Neural progenitor cell (in vitro differentiated cells): ENCODE measurements around the gene ANXA11. TPM values are rescaled to one million over a fixed set of nuclear protein-coding genes. Genes with fewer than 3 reads are reported as not detected.
A peak's percentile ranks its signal among the peaks of the same experiment; 100 is the strongest.
"Not testable (repeated sequence)": the region's sequence is repeated elsewhere in the genome, so short reads cannot be mapped to it uniquely, and the experiment has no call there.

Source experiments
- DNase-seq: peaks from one replicate; pipeline ENCODE4 v3.0.0-alpha.2; 2016; ENCODE audit warnings: low spot score
- H2AFZ ChIP-seq: fragments of 200-600 bp; sonication (generic); replicated peaks from 2 replicates; pipeline ENCODE4 v1.6.1; 2016; ENCODE audit warnings: antibody characterized with exemption
- H3F3A ChIP-seq: fragments of 200-600 bp; sonication (generic); 2 replicates; pipeline ENCODE4 v1.6.1; 2016; ENCODE audit warnings: antibody characterized with exemption, low read depth
- H3K27ac ChIP-seq: fragments of 200-600 bp; sonication (generic); 2 replicates; pipeline ENCODE4 v1.5.1; 2016; ENCODE audit warnings: mild to moderate bottlenecking
- H3K27me3 ChIP-seq: fragments of 200-600 bp; sonication (generic); 2 replicates; pipeline ENCODE4 v1.6.1; 2016; ENCODE audit warnings: mild to moderate bottlenecking, moderate library complexity
- H3K36me3 ChIP-seq: fragments of 200-600 bp; sonication (generic); 2 replicates; pipeline ENCODE4 v1.5.1; 2016
- H3K4me1 ChIP-seq: fragments of 200-600 bp; sonication (generic); 2 replicates; pipeline ENCODE4 v1.6.1; 2016; ENCODE audit warnings: mixed run types
- H3K4me2 ChIP-seq: fragments of 200-600 bp; sonication (generic); 2 replicates; pipeline ENCODE4 v1.6.1; 2016
- H3K4me3 ChIP-seq: fragments of 200-600 bp; sonication (generic); 2 replicates; pipeline ENCODE4 v1.5.1; 2016
- H3K79me2 ChIP-seq: fragments of 200-600 bp; sonication (generic); 2 replicates; pipeline ENCODE4 v1.6.1; 2016; ENCODE audit warnings: low read depth
- H3K9ac ChIP-seq: fragments of 200-600 bp; sonication (generic); 2 replicates; pipeline ENCODE4 v1.6.1; 2016
- H3K9me3 ChIP-seq: fragments of 200-600 bp; sonication (generic); 2 replicates; pipeline ENCODE4 v1.5.1; 2016; ENCODE audit warnings: low read depth
- H4K20me1 ChIP-seq: fragments of 200-600 bp; sonication (generic); 2 replicates; pipeline ENCODE4 v1.6.1; 2016; ENCODE audit warnings: low read depth
- H3K27ac Mint-ChIP-seq: 3 replicates; pipeline ENCODE4 v1.8.0; 2021; ENCODE audit warnings: mixed read lengths
- H3K27me3 Mint-ChIP-seq: 2 replicates; pipeline ENCODE4 v1.8.0; 2022; ENCODE audit warnings: low read depth, mild to moderate bottlenecking, inconsistent platforms, moderate library complexity, mixed read lengths; ENCODE audit not compliant: insufficient read depth
- H3K36me3 Mint-ChIP-seq: 3 replicates; pipeline ENCODE4 v1.8.0; 2021; ENCODE audit warnings: mixed read lengths
- H3K4me1 Mint-ChIP-seq: 3 replicates; pipeline ENCODE4 v1.8.0; 2021; ENCODE audit warnings: mixed read lengths
- H3K4me3 Mint-ChIP-seq: 3 replicates; pipeline ENCODE4 v1.8.0; 2021; ENCODE audit warnings: mild to moderate bottlenecking, moderate library complexity, mixed read lengths
- H3K9me3 Mint-ChIP-seq: 3 replicates; pipeline ENCODE4 v1.8.0; 2020; ENCODE audit warnings: mixed read lengths
- CTCF ChIP-seq: fragments of 200-600 bp; sonication (generic); IDR thresholded peaks from 2 replicates; pipeline ENCODE4 v1.5.1; 2017; ENCODE audit warnings: antibody characterized with exemption, mild to moderate bottlenecking
- EZH2 ChIP-seq: fragments of 200-600 bp; sonication (generic); IDR thresholded peaks from 2 replicates; pipeline ENCODE4 v1.6.1; 2017; ENCODE audit warnings: antibody characterized with exemption, mild to moderate bottlenecking, moderate library complexity
- EZH2phosphoT487 ChIP-seq: fragments of 200-600 bp; sonication (generic); IDR thresholded peaks from 2 replicates; pipeline ENCODE4 v1.6.1; 2017; ENCODE audit warnings: antibody characterized with exemption
- total RNA-seq: library from RNA; depleted of rRNA; stranded (reverse); fragments of >200 nt; gene quantifications from 2 replicates; pipeline ENCODE4 v1.2.3, GENCODE V29; 2015; ENCODE audit warnings: low replicate concordance

ANXA11 gene
- total RNA-seq = 2.7 and 7.3 TPM in 2 replicates

- H3K4me1 Mint-ChIP-seq = peaks cover 18% of the 10 kb centered on the region
- H2AFZ ChIP-seq = peak within 1 kb of the TSS; percentile 96
- peak; percentile 15 for TF ChIP-seq EZH2
- TF ChIP-seq CTCF = no peak
Observed at GRCh38 chr10:80205477-80206276, at the start of gene ANXA11. Gene ANXA11 (minus strand): TSS chr10:80205537. CDS start chr10:80172861, 32,676 bp downstream.

GRCh38 chr10:80254726-80255125, 49.4 kb upstream of the ANXA11 start:
- not testable (repeated sequence) for H3K4me3 Mint-ChIP-seq, H3K4me3 ChIP-seq, H3K27ac Mint-ChIP-seq, H3K4me1 ChIP-seq, H3K36me3 ChIP-seq, H2AFZ ChIP-seq, DNase-seq, H3K9ac ChIP-seq, H3K9me3 ChIP-seq, H3F3A ChIP-seq, H3K27me3 ChIP-seq, H3K4me1 Mint-ChIP-seq, H3K9me3 Mint-ChIP-seq, H3K79me2 ChIP-seq, H3K27me3 Mint-ChIP-seq, H4K20me1 ChIP-seq, H3K27ac ChIP-seq, H3K36me3 Mint-ChIP-seq, H3K4me2 ChIP-seq

More at GRCh38 chr10:80205477-80206276, at the start of gene ANXA11:
- H3K9ac ChIP-seq = no peak within 1 kb of the TSS
- H3K27me3 ChIP-seq = peaks cover 55% of the 10 kb centered on the region
- H3K9me3 ChIP-seq = no peaks in the 10 kb centered on the region
- H3K79me2 ChIP-seq = no peaks in the 10 kb centered on the region
- peaks cover 15% of the 10 kb centered on the region for H3F3A ChIP-seq
- peak within 1 kb of the TSS; percentile 77 for H3K4me3 ChIP-seq
- Mint-ChIP-seq H3K36me3 (no peaks in the 10 kb centered on the region), H3K4me3 (peak within 1 kb of the TSS; percentile 85), H3K27ac (peak within 1 kb of the TSS; percentile 83), H3K9me3 (no peaks in the 10 kb centered on the region), H3K27me3 (peaks cover 16% of the 10 kb centered on the region)
- peak; percentile 92 for DNase-seq
- no peaks in the 10 kb centered on the region for H3K36me3 ChIP-seq
- peaks cover 14% of the 10 kb centered on the region for H3K4me1 ChIP-seq
- H3K4me2 ChIP-seq = peak within 1 kb of the TSS; percentile 94
- H4K20me1 ChIP-seq = peaks cover 5% of the 10 kb centered on the region
- no peak within 1 kb of the TSS for H3K27ac ChIP-seq

GRCh38 chr10:80253963-80254271, 48.6 kb upstream of the ANXA11 start:
- H4K20me1 ChIP-seq, DNase-seq, H3K4me3 ChIP-seq, H2AFZ ChIP-seq, H3K36me3 Mint-ChIP-seq, H3K79me2 ChIP-seq, H3F3A ChIP-seq, H3K4me2 ChIP-seq, H3K36me3 ChIP-seq, H3K27me3 Mint-ChIP-seq, H3K9me3 Mint-ChIP-seq, H3K27ac ChIP-seq, H3K9me3 ChIP-seq, H3K27me3 ChIP-seq, H3K4me1 ChIP-seq, H3K4me1 Mint-ChIP-seq, H3K4me3 Mint-ChIP-seq, H3K27ac Mint-ChIP-seq, H3K9ac ChIP-seq: not testable (repeated sequence)

GRCh38 chr10:80253266-80253962, 48.1 kb upstream of the ANXA11 start:
- no peak overlapping the region for H3K9ac ChIP-seq
- no peaks in the 10 kb centered on the region for H3K4me1 ChIP-seq
- no peaks in the 10 kb centered on the region for H3K27me3 ChIP-seq
- no peaks in the 10 kb centered on the region for H3K79me2 ChIP-seq
- H3F3A ChIP-seq = no peaks in the 10 kb centered on the region
- no peak for DNase-seq
- H3K4me3 Mint-ChIP-seq = no peak overlapping the region
- H3K9me3 ChIP-seq = no peaks in the 10 kb centered on the region
- H3K4me1 Mint-ChIP-seq = peaks cover 3% of the 10 kb centered on the region
- peaks cover 6% of the 10 kb centered on the region for H3K27me3 Mint-ChIP-seq
- no peaks in the 10 kb centered on the region for H4K20me1 ChIP-seq
- no peak overlapping the region for H3K27ac ChIP-seq
- no peaks in the 10 kb centered on the region for H3K36me3 ChIP-seq
- H3K4me3 ChIP-seq = no peak overlapping the region
- no peak for TF ChIP-seq CTCF
- no peak for TF ChIP-seq EZH2phosphoT487
- no peak for TF ChIP-seq EZH2
- no peak overlapping the region for H2AFZ ChIP-seq
- peaks cover 6% of the 10 kb centered on the region for H3K9me3 Mint-ChIP-seq
- H3K4me2 ChIP-seq = no peak overlapping the region
- H3K36me3 Mint-ChIP-seq = no peaks in the 10 kb centered on the region
- H3K27ac Mint-ChIP-seq = peak overlapping the region; percentile 28
